OCI-LY1 (cell line): ENCODE data around the gene CBFA2T2.

Experiments used
- H2AFZ ChIP-seq: fragments of 200-600 bp; sonication (generic), shearing (Covaris generic); 2 replicates; pipeline ENCODE4 v1.6.0; 2014; ENCODE audit warnings: antibody characterized with exemption, mild to moderate bottlenecking, low read length
- H3F3A ChIP-seq: fragments of 200-600 bp; sonication (generic), shearing (Covaris generic); 2 replicates; pipeline ENCODE4 v1.6.0; 2014; ENCODE audit warnings: mild to moderate bottlenecking, antibody characterized with exemption, low read length, moderate library complexity; ENCODE audit not compliant: insufficient read depth
- H3K27ac ChIP-seq: fragments of 200-600 bp; sonication (generic); 2 replicates; pipeline ENCODE4 v1.5.1; 2014; ENCODE audit warnings: low read length, mixed run types, mild to moderate bottlenecking, low read depth; ENCODE audit not compliant: poor library complexity, severe bottlenecking
- H3K27me3 ChIP-seq: fragments of 200-600 bp; sonication (generic); 2 replicates; pipeline ENCODE4 v1.6.0; 2014; ENCODE audit warnings: antibody characterized with exemption, mild to moderate bottlenecking, low read length, moderate library complexity; ENCODE audit not compliant: insufficient read depth
- H3K36me3 ChIP-seq: fragments of 200-600 bp; sonication (generic); 2 replicates; pipeline ENCODE4 v1.6.1; 2014; ENCODE audit warnings: mild to moderate bottlenecking, antibody characterized with exemption, low read length, moderate library complexity, mixed read lengths; ENCODE audit not compliant: insufficient read depth
- H3K4me1 ChIP-seq: fragments of 200-600 bp; sonication (generic); 2 replicates; pipeline ENCODE4 v1.5.1; 2014; ENCODE audit warnings: mild to moderate bottlenecking, low read length, moderate library complexity; ENCODE audit not compliant: insufficient read depth, severe bottlenecking
- H3K4me2 ChIP-seq: fragments of 200-600 bp; sonication (generic), shearing (Covaris generic); 2 replicates; pipeline ENCODE4 v1.6.1; 2014; ENCODE audit warnings: low read length
- H3K4me3 ChIP-seq: fragments of 200-600 bp; sonication (generic); 2 replicates; pipeline ENCODE4 v1.5.1; 2014; ENCODE audit warnings: low read length, low read depth, mild to moderate bottlenecking, mixed read lengths; ENCODE audit not compliant: poor library complexity, severe bottlenecking
- H3K79me2 ChIP-seq: fragments of 200-600 bp; shearing (Covaris generic); 2 replicates; pipeline ENCODE4 v1.6.1; 2016; ENCODE audit warnings: mixed run types, low read length, mixed read lengths; ENCODE audit not compliant: insufficient read depth
- H3K9ac ChIP-seq: fragments of 200-600 bp; sonication (generic), shearing (Covaris generic); 2 replicates; pipeline ENCODE4 v1.6.1; 2014; ENCODE audit warnings: mild to moderate bottlenecking, low read length, mixed read lengths
- H3K9me2 ChIP-seq: fragments of 200-600 bp; sonication (generic), shearing (Covaris generic); 2 replicates; pipeline ENCODE4 v1.6.1; 2014; ENCODE audit warnings: low read depth, mild to moderate bottlenecking, low read length, mixed read lengths
- H3K9me3 ChIP-seq: fragments of 200-600 bp; shearing (Covaris generic); 2 replicates; pipeline ENCODE4 v1.6.1; 2014; ENCODE audit warnings: low read length, mixed read lengths
- H4K20me1 ChIP-seq: fragments of 200-600 bp; sonication (generic), shearing (Covaris generic); 2 replicates; pipeline ENCODE4 v1.6.0; 2016; ENCODE audit warnings: mild to moderate bottlenecking, low read length; ENCODE audit not compliant: insufficient read depth
- EZH2 ChIP-seq: fragments of 200-600 bp; sonication (generic), shearing (Covaris generic); IDR thresholded peaks from 2 replicates; pipeline ENCODE4 v1.8.0; 2017; ENCODE audit warnings: borderline replicate concordance, mixed run types, mild to moderate bottlenecking, antibody characterized with exemption, low read length, moderate library complexity, mixed read lengths
- TF ChIP-seq, protein P1 (sequence below): fragments of 200-600 bp; sonication (generic), shearing (Covaris generic); IDR thresholded peaks from 2 replicates; pipeline ENCODE4 v1.5.1; 2017; ENCODE audit warnings: mild to moderate bottlenecking, antibody characterized with exemption, low read length, moderate library complexity, mixed read lengths

Gene CBFA2T2

GRCh38 chr20:33576432-33577125, 86.7 kb downstream of the CBFA2T2 start:
- Histone ChIP-seq H3K4me2 (peak overlapping the region; percentile 52), H3K36me3 (no peaks in the 10 kb centered on the region), H3K4me1 (peaks cover 38% of the 10 kb centered on the region), H4K20me1 (no peaks in the 10 kb centered on the region), H3K79me2 (no peaks in the 10 kb centered on the region), H3K9me3 (no peaks in the 10 kb centered on the region), H3K9ac (peak overlapping the region; percentile 20; the same call in 1 of the 2 replicates), H3K9me2 (no peaks in the 10 kb centered on the region), H3K27ac (peak overlapping the region; percentile 68), H2AFZ (no peak overlapping the region), H3K4me3 (peak overlapping the region; percentile 4), H3K27me3 (no peaks in the 10 kb centered on the region), H3F3A (no peaks in the 10 kb centered on the region)
- no peak for TF ChIP-seq EZH2
- TF ChIP-seq, protein P1, sequence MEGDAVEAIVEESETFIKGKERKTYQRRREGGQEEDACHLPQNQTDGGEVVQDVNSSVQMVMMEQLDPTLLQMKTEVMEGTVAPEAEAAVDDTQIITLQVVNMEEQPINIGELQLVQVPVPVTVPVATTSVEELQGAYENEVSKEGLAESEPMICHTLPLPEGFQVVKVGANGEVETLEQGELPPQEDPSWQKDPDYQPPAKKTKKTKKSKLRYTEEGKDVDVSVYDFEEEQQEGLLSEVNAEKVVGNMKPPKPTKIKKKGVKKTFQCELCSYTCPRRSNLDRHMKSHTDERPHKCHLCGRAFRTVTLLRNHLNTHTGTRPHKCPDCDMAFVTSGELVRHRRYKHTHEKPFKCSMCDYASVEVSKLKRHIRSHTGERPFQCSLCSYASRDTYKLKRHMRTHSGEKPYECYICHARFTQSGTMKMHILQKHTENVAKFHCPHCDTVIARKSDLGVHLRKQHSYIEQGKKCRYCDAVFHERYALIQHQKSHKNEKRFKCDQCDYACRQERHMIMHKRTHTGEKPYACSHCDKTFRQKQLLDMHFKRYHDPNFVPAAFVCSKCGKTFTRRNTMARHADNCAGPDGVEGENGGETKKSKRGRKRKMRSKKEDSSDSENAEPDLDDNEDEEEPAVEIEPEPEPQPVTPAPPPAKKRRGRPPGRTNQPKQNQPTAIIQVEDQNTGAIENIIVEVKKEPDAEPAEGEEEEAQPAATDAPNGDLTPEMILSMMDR, result peak; percentile 57

- Histone ChIP-seq H3K9me3 (no peaks in the 10 kb centered on the region), H3K4me1 (peaks cover 30% of the 10 kb centered on the region), H3K36me3 (no peaks in the 10 kb centered on the region), H3K9ac (no peak overlapping the region), H4K20me1 (no peaks in the 10 kb centered on the region), H3F3A (no peaks in the 10 kb centered on the region), H3K27me3 (no peaks in the 10 kb centered on the region), H3K9me2 (no peaks in the 10 kb centered on the region), H3K4me3 (no peak overlapping the region), H3K4me2 (no peak overlapping the region), H3K27ac (no peak overlapping the region), H2AFZ (no peak overlapping the region), H3K79me2 (no peaks in the 10 kb centered on the region)
- no peak for TF ChIP-seq EZH2
- TF ChIP-seq, protein P1, result no peak
Measured at GRCh38 chr20:33578510-33578909, 88.6 kb downstream of the CBFA2T2 start.

GRCh38 chr20:33583143-33583542, 93.2 kb downstream of the CBFA2T2 start:
- no peak overlapping the region for H3K4me2 ChIP-seq
- H3K79me2 ChIP-seq, result no peaks in the 10 kb centered on the region
- no peaks in the 10 kb centered on the region for H3F3A ChIP-seq
- no peaks in the 10 kb centered on the region for H3K9me3 ChIP-seq
- no peaks in the 10 kb centered on the region for H3K36me3 ChIP-seq
- H4K20me1 ChIP-seq, result no peaks in the 10 kb centered on the region
- H3K4me1 ChIP-seq, result no peaks in the 10 kb centered on the region
- no peak overlapping the region for H3K27ac ChIP-seq
- H2AFZ ChIP-seq, result no peak overlapping the region
- H3K9ac ChIP-seq, result no peak overlapping the region
- no peak overlapping the region for H3K4me3 ChIP-seq
- no peaks in the 10 kb centered on the region for H3K27me3 ChIP-seq
- TF ChIP-seq EZH2, result no peak
- TF ChIP-seq, protein P1, result no peak
- H3K9me2 ChIP-seq, result no peaks in the 10 kb centered on the region
